BJ (cell line): ENCODE results near the gene BCL6B. TPM values are rescaled to one million over a fixed set of nuclear protein-coding genes. Genes with fewer than 3 reads are reported as not detected.

Source experiments
- CTCF ChIA-PET: fragments of 350-600 bp; formaldehyde crosslinking; extraction: SDS; loops from one replicate; lab custom pipeline; 2021; ENCODE audit warnings: antibody characterized with exemption, inconsistent platforms; lab: Yijun Ruan, JAX
- POLR2A ChIA-PET: fragments of 300-600 bp; sonication (Branson Sonifier 250); formaldehyde crosslinking; extraction: SDS; loops from one replicate; lab custom pipeline; 2021; ENCODE audit warnings: antibody characterized with exemption; lab: Charles Lee
- DNase-seq: peaks from one replicate; pipeline ENCODE4 v3.0.0-alpha.2; 2011; ENCODE audit warnings: low read depth
- H3K27me3 ChIP-seq: 2 replicates; pipeline ENCODE4 v1.6.0; 2011; ENCODE audit warnings: low read length; ENCODE audit not compliant: control insufficient read depth, insufficient read depth
- H3K36me3 ChIP-seq: 2 replicates; pipeline ENCODE4 v1.5.1; 2011; ENCODE audit warnings: low read length; ENCODE audit not compliant: control insufficient read depth, insufficient read depth
- H3K4me3 ChIP-seq: 2 replicates; pipeline ENCODE4 v1.5.1; 2011; ENCODE audit warnings: low read depth, mild to moderate bottlenecking, control low read depth, low read length
- CTCF ChIP-seq: IDR thresholded peaks from 2 replicates; pipeline ENCODE4 v1.5.1; 2011; ENCODE audit warnings: low read depth, mild to moderate bottlenecking, control low read depth, inconsistent platforms, low read length, moderate library complexity; ENCODE audit not compliant: insufficient read depth
- polyA plus RNA-seq: library from polyadenylated mRNA; depleted of rRNA; stranded (reverse); fragments of >200 nt; gene quantifications from 2 replicates; pipeline ENCODE4 v1.2.3, GENCODE V29; 2011; rRNA removed
- small RNA-seq: library from RNA; depleted of rRNA; stranded (forward); fragments of <200 nt; gene quantifications from one replicate; pipeline ENCODE3, GENCODE V24; 2012; ENCODE audit warnings: low replicate concordance, low read depth; ENCODE audit not compliant: insufficient read length

The BCL6B gene
- polyA plus RNA-seq, 1 experiment, result not detected

- no peaks in the 10 kb centered on the region for H3K27me3 ChIP-seq
- DNase-seq, result no peak
- TF ChIP-seq CTCF, result no peak
- no peak overlapping the region for H3K4me3 ChIP-seq
- H3K36me3 ChIP-seq, result no peaks in the 10 kb centered on the region
- CTCF ChIA-PET, result interaction anchor here (1.6 kb wide), 1 partner anchor 33 kb away, joined by 8 read pairs; no protein-coding TSS in a partner anchor
- POLR2A ChIA-PET, result no interaction called here
Measured at GRCh38 chr17:7078711-7079110, 55.9 kb downstream of the BCL6B start.

Small RNA genes within 50 kb of the gene (small RNA-seq; reads per million reads assigned to genes)
- gene AC120057.1, result not detected

Other genes starting within 250 kb of the BCL6B start
- gene FBXO39, start 246.8 kb upstream of the BCL6B start, polyA plus RNA-seq, result 0.04 and 0.07 TPM in 2 replicates
- not detected in 2 replicates for gene TEKT1, start 191.3 kb upstream of the BCL6B start, polyA plus RNA-seq
- gene ALOX12, start 27.0 kb upstream of the BCL6B start, polyA plus RNA-seq, result not detected in 2 replicates
- 362 and 399 TPM in 2 replicates for gene RNASEK, start 10.4 kb upstream of the BCL6B start, polyA plus RNA-seq
- 1.4 and 2.8 TPM in 2 replicates for gene SLC16A13, start 13.0 kb downstream of the BCL6B start, polyA plus RNA-seq
- not detected in 2 replicates for gene SLC16A11, start 21.0 kb downstream of the BCL6B start, polyA plus RNA-seq
- not detected in 2 replicates for gene CLEC10A, start 57.2 kb downstream of the BCL6B start, polyA plus RNA-seq
- gene ASGR2, start 91.8 kb downstream of the BCL6B start, polyA plus RNA-seq, result not detected in 2 replicates
- 0.56 and 0.59 TPM in 2 replicates for gene ASGR1, start 156.3 kb downstream of the BCL6B start, polyA plus RNA-seq
- 13.3 and 20.4 TPM in 2 replicates for gene DLG4, start 196.8 kb downstream of the BCL6B start, polyA plus RNA-seq
- 335 and 517 TPM in 2 replicates for gene ACADVL, start 196.9 kb downstream of the BCL6B start, polyA plus RNA-seq
- 3.6 and 5.0 TPM in 2 replicates for gene DVL2, start 211.5 kb downstream of the BCL6B start, polyA plus RNA-seq
- 59.0 and 72.8 TPM in 2 replicates for gene PHF23, start 216.4 kb downstream of the BCL6B start, polyA plus RNA-seq
- 762 and 865 TPM in 2 replicates for gene GABARAP, start 219.4 kb downstream of the BCL6B start, polyA plus RNA-seq
- 117 and 129 TPM in 2 replicates for gene CTDNEP1, start 228.7 kb downstream of the BCL6B start, polyA plus RNA-seq
- 29.8 and 35.6 TPM in 2 replicates for gene ELP5, start 229.2 kb downstream of the BCL6B start, polyA plus RNA-seq
- gene CLDN7, start 239.4 kb downstream of the BCL6B start, polyA plus RNA-seq, result 1.5 and 2.1 TPM in 2 replicates